Measurements from ENCODE around the gene TSTD1.

DNA sequence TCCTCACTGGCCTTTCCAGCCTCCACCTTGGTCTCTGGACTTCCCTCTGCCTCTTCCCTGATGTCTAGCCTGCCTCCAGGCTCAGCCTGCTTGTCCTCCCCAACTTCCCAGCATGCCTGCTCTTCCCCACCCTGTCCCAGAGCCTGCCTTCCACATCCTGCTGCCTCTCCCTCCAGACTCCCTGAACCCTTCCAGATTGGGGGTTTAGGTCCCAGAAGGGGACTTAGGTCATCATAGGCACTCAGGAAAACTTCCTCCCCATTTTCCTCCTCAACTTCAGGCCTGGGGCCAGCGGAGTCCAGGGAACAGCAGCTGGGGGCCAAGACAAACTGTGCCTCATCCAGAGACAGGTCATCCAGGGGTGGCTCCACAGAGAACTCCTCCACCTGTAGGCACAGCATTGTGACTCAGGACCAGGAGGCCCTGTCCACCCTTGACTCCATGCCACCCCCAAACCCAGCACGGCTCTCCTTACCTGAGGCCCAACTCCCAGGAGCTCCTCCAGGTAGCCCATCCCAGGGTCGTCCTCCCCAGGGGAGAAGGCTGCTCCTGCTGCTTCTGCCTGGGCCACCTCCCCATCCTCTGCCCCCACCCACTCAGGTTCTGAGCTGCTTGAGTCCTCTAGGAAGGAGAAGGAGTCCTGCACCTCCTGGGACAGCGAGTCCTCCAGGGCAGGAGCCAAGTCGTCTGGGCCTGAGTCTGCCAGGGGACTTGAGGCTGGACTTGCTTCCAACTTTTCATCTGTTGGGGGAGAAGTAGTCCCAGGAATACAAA is 10.4 kb upstream of the TSTD1 start:
- TF ChIP-seq POLR2AphosphoS5 (IDR thresholded peaks at IDR 0.05; ENCODE audit: low read depth, low read length) (no peak), POLR2A (IDR thresholded peaks at IDR 0.05; ENCODE audit: low read depth, low read length) (no peak), TAF1 (IDR thresholded peaks at IDR 0.05; ENCODE audit: borderline replicate concordance, low read depth, low read length) (no peak)

Measured in GM12892 (cell line).